ENCODE measurements around the gene MEX3C.
A peak's percentile ranks its signal among the peaks of the same experiment; 100 is the strongest.

DNA sequence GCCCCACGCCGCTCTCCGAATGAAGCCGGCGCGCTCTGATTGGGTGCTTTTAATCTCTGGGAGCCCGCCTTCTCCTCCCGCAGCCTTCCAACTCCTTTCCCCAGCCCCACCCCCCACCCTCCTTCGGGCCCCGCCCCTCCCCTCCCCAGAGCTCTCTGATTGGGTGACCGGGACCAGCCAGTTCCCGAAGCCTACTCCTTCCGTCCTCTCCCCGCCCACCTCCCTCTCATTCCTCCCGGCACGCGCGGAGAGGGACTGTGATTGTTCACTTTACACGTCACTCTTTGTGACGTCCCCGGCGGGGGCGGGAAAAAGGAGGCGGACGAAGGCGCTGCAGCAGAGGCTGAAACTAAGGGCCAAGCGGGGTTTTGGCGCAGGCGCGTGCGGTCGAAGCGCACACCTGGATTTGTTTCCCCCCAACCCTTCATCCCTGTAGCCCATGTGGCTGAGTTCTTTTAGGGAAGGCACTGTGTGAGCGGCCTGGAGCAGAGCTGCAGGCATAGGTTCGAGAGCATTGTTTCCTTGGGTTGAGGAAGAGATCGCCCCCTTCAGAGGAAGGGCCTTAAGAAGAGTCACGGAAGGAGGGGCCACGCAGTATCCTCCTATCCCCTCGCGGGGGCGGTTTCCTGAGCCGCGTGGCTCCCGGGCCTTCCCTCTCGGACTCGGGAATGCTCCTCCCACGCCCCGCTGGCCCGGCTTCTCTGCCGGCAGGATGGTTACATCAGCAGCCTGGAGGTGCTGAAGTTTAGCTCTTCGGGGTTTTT lies at the start of gene MEX3C:
- TF ChIP-seq, protein P1, sequence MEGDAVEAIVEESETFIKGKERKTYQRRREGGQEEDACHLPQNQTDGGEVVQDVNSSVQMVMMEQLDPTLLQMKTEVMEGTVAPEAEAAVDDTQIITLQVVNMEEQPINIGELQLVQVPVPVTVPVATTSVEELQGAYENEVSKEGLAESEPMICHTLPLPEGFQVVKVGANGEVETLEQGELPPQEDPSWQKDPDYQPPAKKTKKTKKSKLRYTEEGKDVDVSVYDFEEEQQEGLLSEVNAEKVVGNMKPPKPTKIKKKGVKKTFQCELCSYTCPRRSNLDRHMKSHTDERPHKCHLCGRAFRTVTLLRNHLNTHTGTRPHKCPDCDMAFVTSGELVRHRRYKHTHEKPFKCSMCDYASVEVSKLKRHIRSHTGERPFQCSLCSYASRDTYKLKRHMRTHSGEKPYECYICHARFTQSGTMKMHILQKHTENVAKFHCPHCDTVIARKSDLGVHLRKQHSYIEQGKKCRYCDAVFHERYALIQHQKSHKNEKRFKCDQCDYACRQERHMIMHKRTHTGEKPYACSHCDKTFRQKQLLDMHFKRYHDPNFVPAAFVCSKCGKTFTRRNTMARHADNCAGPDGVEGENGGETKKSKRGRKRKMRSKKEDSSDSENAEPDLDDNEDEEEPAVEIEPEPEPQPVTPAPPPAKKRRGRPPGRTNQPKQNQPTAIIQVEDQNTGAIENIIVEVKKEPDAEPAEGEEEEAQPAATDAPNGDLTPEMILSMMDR (IDR thresholded peaks at IDR 0.05; ENCODE audit: poor library complexity): peak; percentile 29
- TF ChIP-seq EZH2 (IDR thresholded peaks at IDR 0.05; ENCODE audit: borderline replicate concordance): no peak

Measured in hepatocyte (in vitro differentiated cells).